Kasumi-1 (cell line): ENCODE data around the gene SLFN12.
"Not testable (repeated sequence)": the region's sequence is repeated elsewhere in the genome, so short reads cannot be mapped to it uniquely, and the experiment has no call there.

ENCODE experiments used
- DNase-seq, 2 experiments: peaks; one replicate each; lab custom pipeline; 2025; lab: John Stamatoyannopoulos, UW

SLFN12 gene

GRCh38 chr17:35432176-35433074 is at the start of gene SLFN12:
Gene SLFN12, minus strand, starts transcription at chr17:35432500. Its CDS starts 9,472 bp downstream, at chr17:35423028.
- no peak for DNase-seq

GRCh38 chr17:35479271-35479670 is 47.0 kb upstream of the SLFN12 start:
- DNase-seq = no peak

GRCh38 chr17:35477248-35477647 is 44.9 kb upstream of the SLFN12 start:
- DNase-seq = no peak

- DNase-seq = no peak
Measured at GRCh38 chr17:35476283-35476820, 44.1 kb upstream of the SLFN12 start.

- DNase-seq = no peak
Measured at GRCh38 chr17:35468475-35468874, 36.2 kb upstream of the SLFN12 start.

- DNase-seq = no peak
Measured at GRCh38 chr17:35467824-35468223, 35.5 kb upstream of the SLFN12 start.

GRCh38 chr17:35460354-35460851 is 28.1 kb upstream of the SLFN12 start:
- no peak for DNase-seq

- DNase-seq = not testable (repeated sequence)
Measured at GRCh38 chr17:35454035-35454434, 21.7 kb upstream of the SLFN12 start.

- DNase-seq = no peak
Measured at GRCh38 chr17:35453171-35453570, 20.9 kb upstream of the SLFN12 start.

GRCh38 chr17:35449371-35449931 is 17.2 kb upstream of the SLFN12 start:
- no peak for DNase-seq

- no peak for DNase-seq
Measured at GRCh38 chr17:35448899-35449227, 16.6 kb upstream of the SLFN12 start.

GRCh38 chr17:35448214-35448898 is 16.1 kb upstream of the SLFN12 start, which contains the start of gene SLFN13:
Gene SLFN13, minus strand, starts transcription at chr17:35448766. Its CDS starts 3,086 bp downstream, at chr17:35445680.
- DNase-seq = peak; percentile 86

- no peak for DNase-seq
Measured at GRCh38 chr17:35447499-35447898, 15.2 kb upstream of the SLFN12 start.

GRCh38 chr17:35438433-35438832 is 6.1 kb upstream of the SLFN12 start:
- DNase-seq = no peak

GRCh38 chr17:35433075-35433894 is 985 bp upstream of the SLFN12 start:
- peak; percentile 45 to 63 for DNase-seq

- DNase-seq = no peak
Measured at GRCh38 chr17:35429702-35430101, 2.6 kb downstream of the SLFN12 start.

GRCh38 chr17:35428229-35428628 is 4.1 kb downstream of the SLFN12 start:
- DNase-seq = no peak

- no peak for DNase-seq
Measured at GRCh38 chr17:35423761-35424160, 8.5 kb downstream of the SLFN12 start.

GRCh38 chr17:35421069-35421468 is 11.2 kb downstream of the SLFN12 start:
- not testable (repeated sequence) for DNase-seq

- DNase-seq = no peak
Measured at GRCh38 chr17:35416659-35417058, 15.6 kb downstream of the SLFN12 start.

- DNase-seq = not testable (repeated sequence)
Measured at GRCh38 chr17:35414707-35415106, 17.6 kb downstream of the SLFN12 start.
